Loucy (cell line): ENCODE data around the gene TRAPPC2L.

Experiments used
- H2AFZ ChIP-seq: fragments of 200-600 bp; sonication (generic); 2 replicates; pipeline ENCODE4 v1.6.0; 2016; ENCODE audit warnings: antibody characterized with exemption, mild to moderate bottlenecking, low read length, moderate library complexity
- H3F3A ChIP-seq: fragments of 200-600 bp; 2 replicates; pipeline ENCODE4 v1.6.0; 2016; ENCODE audit warnings: antibody characterized with exemption, low read depth, mild to moderate bottlenecking
- H3K27me3 ChIP-seq: fragments of 200-600 bp; sonication (generic); 2 replicates; pipeline ENCODE4 v1.6.1; 2014; ENCODE audit warnings: low read length, mild to moderate bottlenecking; ENCODE audit not compliant: insufficient read depth, poor library complexity, severe bottlenecking
- H3K36me3 ChIP-seq: fragments of 200-600 bp; sonication (generic); 2 replicates; pipeline ENCODE4 v1.6.1; 2016; ENCODE audit warnings: low read length; ENCODE audit not compliant: insufficient read depth
- H3K4me1 ChIP-seq: fragments of 200-600 bp; sonication (generic); 2 replicates; pipeline ENCODE4 v1.5.1; 2014; ENCODE audit warnings: low read length, mild to moderate bottlenecking; ENCODE audit not compliant: insufficient read depth, poor library complexity, severe bottlenecking
- H3K4me2 ChIP-seq: fragments of 200-600 bp; sonication (generic); 2 replicates; pipeline ENCODE4 v1.6.0; 2014; ENCODE audit warnings: antibody characterized with exemption, low read length, low read depth, mild to moderate bottlenecking; ENCODE audit not compliant: poor library complexity, severe bottlenecking
- H3K4me3 ChIP-seq: fragments of 200-600 bp; sonication (generic); 2 replicates; pipeline ENCODE4 v1.5.1; 2014; ENCODE audit warnings: low read length, mild to moderate bottlenecking, mixed read lengths; ENCODE audit not compliant: poor library complexity, severe bottlenecking
- H3K79me2 ChIP-seq: fragments of 200-600 bp; sonication (generic); 2 replicates; pipeline ENCODE4 v1.6.1; 2014; ENCODE audit warnings: low read length; ENCODE audit not compliant: insufficient read depth
- H3K9ac ChIP-seq: fragments of 200-600 bp; sonication (generic); 2 replicates; pipeline ENCODE4 v1.6.0; 2014; ENCODE audit warnings: mild to moderate bottlenecking, low read depth, low read length, moderate library complexity; ENCODE audit not compliant: poor library complexity, severe bottlenecking
- H3K9me2 ChIP-seq: fragments of 200-600 bp; sonication (generic); replicated peaks from 2 replicates; pipeline ENCODE4 v1.6.1; 2016; ENCODE audit warnings: low read depth, low read length, mixed read lengths
- H3K9me3 ChIP-seq: fragments of 200-600 bp; sonication (generic); 2 replicates; pipeline ENCODE4 v1.6.1; 2014; ENCODE audit warnings: mild to moderate bottlenecking, antibody characterized with exemption, low read length, low read depth; ENCODE audit not compliant: insufficient read depth
- H4K20me1 ChIP-seq: fragments of 200-600 bp; sonication (generic); 2 replicates; pipeline ENCODE4 v1.6.0; 2014; ENCODE audit warnings: antibody characterized with exemption, low read length, mild to moderate bottlenecking; ENCODE audit not compliant: insufficient read depth, poor library complexity, severe bottlenecking
- EZH2phosphoT487 ChIP-seq: fragments of 200-600 bp; IDR thresholded peaks from 2 replicates; pipeline ENCODE4 v1.6.1; 2018; ENCODE audit warnings: antibody characterized with exemption, mild to moderate bottlenecking, moderate library complexity, borderline replicate concordance
- TF ChIP-seq, protein P1 (sequence below): fragments of 200-600 bp; sonication (generic); conservative IDR thresholded peaks from 2 replicates; pipeline ENCODE4 v1.5.1; 2014; ENCODE audit warnings: mild to moderate bottlenecking, antibody characterized with exemption, low read length

The TRAPPC2L gene

DNA sequence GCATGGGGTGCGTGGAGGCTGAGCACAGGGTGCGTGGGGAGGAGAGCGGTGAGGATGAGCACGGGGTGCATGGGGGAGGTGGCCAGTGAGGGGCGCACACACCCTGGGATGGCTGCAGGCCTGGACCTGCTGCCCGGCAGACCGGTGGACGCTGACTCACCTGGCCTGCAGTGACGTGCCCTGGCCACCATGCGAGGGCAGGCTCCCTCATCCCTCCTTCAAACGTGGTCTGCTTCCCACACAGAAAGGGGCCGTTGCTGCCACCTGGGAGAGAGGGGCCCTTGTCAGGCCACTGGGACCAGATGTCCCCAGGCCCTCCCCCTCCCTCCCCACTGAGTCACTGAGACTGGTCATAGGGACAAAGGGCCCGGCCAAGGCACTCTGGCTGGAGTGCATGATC, 25.1 kb upstream of the TRAPPC2L start:
- H3F3A ChIP-seq, result no peaks in the 10 kb centered on the region
- H2AFZ ChIP-seq, result no peak overlapping the region
- H4K20me1 ChIP-seq, result no peaks in the 10 kb centered on the region
- H3K9me3 ChIP-seq, result no peaks in the 10 kb centered on the region
- H3K9me2 ChIP-seq, result no peaks in the 10 kb centered on the region
- H3K36me3 ChIP-seq, result no peaks in the 10 kb centered on the region
- no peaks in the 10 kb centered on the region for H3K79me2 ChIP-seq
- TF ChIP-seq, protein P1, sequence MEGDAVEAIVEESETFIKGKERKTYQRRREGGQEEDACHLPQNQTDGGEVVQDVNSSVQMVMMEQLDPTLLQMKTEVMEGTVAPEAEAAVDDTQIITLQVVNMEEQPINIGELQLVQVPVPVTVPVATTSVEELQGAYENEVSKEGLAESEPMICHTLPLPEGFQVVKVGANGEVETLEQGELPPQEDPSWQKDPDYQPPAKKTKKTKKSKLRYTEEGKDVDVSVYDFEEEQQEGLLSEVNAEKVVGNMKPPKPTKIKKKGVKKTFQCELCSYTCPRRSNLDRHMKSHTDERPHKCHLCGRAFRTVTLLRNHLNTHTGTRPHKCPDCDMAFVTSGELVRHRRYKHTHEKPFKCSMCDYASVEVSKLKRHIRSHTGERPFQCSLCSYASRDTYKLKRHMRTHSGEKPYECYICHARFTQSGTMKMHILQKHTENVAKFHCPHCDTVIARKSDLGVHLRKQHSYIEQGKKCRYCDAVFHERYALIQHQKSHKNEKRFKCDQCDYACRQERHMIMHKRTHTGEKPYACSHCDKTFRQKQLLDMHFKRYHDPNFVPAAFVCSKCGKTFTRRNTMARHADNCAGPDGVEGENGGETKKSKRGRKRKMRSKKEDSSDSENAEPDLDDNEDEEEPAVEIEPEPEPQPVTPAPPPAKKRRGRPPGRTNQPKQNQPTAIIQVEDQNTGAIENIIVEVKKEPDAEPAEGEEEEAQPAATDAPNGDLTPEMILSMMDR, result no peak
- H3K4me3 ChIP-seq, result no peak overlapping the region
- H3K4me2 ChIP-seq, result no peak overlapping the region
- H3K27me3 ChIP-seq, result no peaks in the 10 kb centered on the region
- no peak overlapping the region for H3K9ac ChIP-seq
- H3K4me1 ChIP-seq, result no peaks in the 10 kb centered on the region

DNA sequence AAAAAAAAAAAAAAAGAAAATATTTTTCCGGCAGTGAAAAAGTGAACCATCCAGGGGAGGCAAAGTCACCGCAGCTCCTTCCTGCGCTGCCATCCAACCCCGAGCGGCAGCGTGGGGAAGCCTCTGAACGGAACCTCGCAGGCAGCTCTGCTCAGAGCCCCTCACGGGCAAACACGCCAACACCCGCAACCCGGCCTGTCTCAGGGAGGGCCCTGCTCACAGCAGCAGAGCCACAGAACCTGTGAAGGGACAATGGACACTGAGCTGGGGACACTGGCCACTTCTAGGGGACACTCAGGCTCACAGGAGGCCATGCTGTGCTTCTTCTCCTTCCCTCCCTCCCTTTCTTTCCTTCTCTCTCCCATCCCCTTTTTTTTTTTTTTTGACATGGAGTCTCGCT, 23.8 kb upstream of the TRAPPC2L start:
- Histone ChIP-seq H2AFZ (no peak overlapping the region), H3F3A (no peaks in the 10 kb centered on the region), H4K20me1 (no peaks in the 10 kb centered on the region), H3K36me3 (no peaks in the 10 kb centered on the region), H3K4me3 (no peak overlapping the region), H3K79me2 (no peaks in the 10 kb centered on the region), H3K4me1 (no peaks in the 10 kb centered on the region), H3K9me2 (no peaks in the 10 kb centered on the region), H3K27me3 (no peaks in the 10 kb centered on the region), H3K4me2 (no peak overlapping the region), H3K9me3 (no peaks in the 10 kb centered on the region), H3K9ac (no peak overlapping the region)
- TF ChIP-seq, protein P1, result no peak
- no peak for TF ChIP-seq EZH2phosphoT487

DNA sequence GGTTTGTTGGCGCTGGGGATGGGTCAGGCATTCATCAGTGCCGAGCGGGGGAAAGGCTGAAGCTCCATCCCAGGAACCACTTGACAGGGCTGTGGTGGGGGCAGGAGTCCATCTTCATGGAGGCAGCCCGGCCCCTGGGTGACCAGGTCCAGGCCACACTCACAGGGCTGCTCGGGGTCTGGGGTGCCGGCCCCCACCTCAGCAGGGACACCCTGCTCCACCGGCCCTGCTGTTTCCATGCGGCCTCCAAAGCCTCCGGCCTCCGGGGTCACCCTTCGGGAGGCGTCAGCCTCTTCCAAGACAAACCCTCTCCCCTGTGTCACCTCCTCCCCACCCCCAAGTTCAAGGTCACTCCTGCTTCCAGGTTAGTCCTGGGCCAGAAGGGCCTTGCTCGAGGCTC, 22.3 kb upstream of the TRAPPC2L start:
- no peak overlapping the region for H2AFZ ChIP-seq
- no peak overlapping the region for H3K9ac ChIP-seq
- H3K36me3 ChIP-seq, result no peaks in the 10 kb centered on the region
- no peaks in the 10 kb centered on the region for H3K9me2 ChIP-seq
- H3K27me3 ChIP-seq, result no peaks in the 10 kb centered on the region
- no peaks in the 10 kb centered on the region for H3K4me1 ChIP-seq
- no peak for TF ChIP-seq EZH2phosphoT487
- TF ChIP-seq, protein P1, result no peak
- H4K20me1 ChIP-seq, result no peaks in the 10 kb centered on the region
- no peak overlapping the region for H3K4me3 ChIP-seq
- no peaks in the 10 kb centered on the region for H3K79me2 ChIP-seq
- H3K4me2 ChIP-seq, result no peak overlapping the region
- no peaks in the 10 kb centered on the region for H3K9me3 ChIP-seq
- no peaks in the 10 kb centered on the region for H3F3A ChIP-seq
